CD4-positive, alpha-beta T cell treated with Interferon gamma for 1 hour (primary cell): ENCODE results near the gene KRT33B.
A peak's percentile ranks its signal among the peaks of the same experiment; 100 is the strongest.

Experiments
- DNase-seq: peaks from one replicate; pipeline ENCODE4 v3.0.0-alpha.2; 2020

Gene KRT33B

DNA sequence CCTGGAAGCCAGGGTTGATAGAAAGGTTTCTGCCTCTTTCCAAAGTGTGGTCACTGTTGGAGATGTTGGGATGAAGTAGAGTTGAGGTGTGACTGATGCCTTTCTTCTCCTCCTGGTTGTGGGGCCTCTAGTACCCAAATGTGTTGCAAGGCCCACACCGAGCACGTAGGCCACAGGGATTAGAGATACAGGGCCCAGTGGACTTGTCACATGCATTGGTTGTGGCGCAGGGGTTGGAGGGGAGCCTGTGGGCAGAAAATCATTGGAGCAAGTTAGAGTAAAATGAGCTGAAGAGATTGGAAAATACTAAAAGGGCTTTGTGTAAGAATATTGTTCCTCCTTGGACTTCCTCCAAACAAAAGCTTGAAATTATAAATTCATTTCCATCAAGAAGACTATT is 23.6 kb downstream of the KRT33B start:
- no peak for DNase-seq

DNA sequence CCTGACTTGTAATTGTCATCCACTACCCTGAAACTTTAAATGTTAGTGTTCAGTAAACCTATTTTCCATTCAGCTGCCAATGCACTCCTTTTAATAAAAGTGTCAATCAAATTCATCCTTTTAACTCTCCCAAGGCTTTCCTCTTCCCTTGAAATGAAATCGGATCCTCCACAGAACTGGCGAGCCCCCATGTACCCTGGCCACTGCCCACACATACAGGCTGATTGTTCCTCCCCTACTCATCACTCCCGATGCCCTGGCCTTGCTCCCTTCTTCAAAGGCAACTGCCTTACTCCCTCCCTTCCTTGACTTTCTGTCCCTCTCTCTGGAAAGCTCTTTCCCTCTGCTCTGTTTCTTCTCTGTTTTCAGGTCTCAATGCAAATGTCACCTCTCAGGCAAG is 26.6 kb downstream of the KRT33B start:
- no peak for DNase-seq

DNA sequence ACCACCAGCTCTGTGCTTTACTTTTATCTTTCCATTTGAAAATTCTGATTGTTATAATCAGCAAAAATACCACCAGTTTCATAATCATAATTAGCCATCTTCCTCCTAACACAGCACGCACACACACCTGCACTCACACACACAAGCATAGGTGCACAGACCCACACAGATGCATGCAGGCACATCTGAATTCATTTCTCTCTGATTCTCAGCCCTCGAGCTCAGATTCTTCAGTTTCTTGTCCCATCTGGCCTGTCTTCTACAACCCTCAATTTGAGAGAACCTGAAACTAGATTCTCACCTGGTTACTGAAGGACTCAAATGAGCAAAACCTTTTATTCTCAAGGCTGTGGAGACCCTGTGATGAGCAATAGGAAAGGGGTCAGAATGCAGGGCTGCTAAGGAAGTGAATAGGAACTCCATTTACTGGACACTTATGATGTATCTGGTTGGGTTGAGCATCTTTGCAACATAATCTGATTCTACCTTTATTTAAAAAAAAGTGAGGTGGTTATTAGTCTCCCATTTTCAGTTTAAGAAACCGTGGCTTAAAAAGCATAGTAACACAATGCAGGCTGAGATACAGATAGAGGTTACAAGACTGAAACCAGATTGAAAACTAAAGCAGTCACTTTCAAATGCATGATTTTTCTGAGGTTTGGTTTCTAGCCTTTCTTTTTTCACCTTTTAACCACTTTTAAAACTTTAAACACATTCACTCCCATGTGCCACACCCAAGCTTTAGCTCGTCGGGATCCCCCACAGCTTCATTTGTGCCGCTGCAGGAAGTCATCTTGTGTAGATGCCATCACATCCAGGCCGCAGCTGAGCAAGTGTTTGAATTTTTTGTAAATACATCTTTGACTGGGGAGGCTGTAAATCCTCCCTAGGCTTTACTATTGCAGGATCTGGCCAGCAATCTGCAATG is 28.4 kb downstream of the KRT33B start:
- peak; percentile 42 for DNase-seq

DNA sequence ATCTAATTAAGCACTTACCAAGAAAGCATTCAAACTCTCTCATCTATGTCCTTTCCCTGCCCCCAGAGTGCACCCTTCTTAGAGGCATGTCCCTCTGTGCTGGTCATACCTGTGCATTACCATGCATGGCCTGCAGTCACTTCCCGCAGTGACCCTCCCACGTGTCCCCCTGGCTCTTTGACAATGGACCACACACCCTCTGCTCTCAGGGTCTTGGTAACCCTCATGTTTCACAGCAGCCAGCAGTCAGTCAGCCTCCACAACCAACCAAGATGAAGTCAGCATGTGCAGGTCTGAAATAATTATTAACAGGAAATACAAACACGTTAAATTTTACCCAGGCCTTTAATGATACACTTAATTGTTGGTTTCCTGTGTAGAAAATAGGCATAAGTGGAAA is 29.1 kb downstream of the KRT33B start:
- no peak for DNase-seq

DNA sequence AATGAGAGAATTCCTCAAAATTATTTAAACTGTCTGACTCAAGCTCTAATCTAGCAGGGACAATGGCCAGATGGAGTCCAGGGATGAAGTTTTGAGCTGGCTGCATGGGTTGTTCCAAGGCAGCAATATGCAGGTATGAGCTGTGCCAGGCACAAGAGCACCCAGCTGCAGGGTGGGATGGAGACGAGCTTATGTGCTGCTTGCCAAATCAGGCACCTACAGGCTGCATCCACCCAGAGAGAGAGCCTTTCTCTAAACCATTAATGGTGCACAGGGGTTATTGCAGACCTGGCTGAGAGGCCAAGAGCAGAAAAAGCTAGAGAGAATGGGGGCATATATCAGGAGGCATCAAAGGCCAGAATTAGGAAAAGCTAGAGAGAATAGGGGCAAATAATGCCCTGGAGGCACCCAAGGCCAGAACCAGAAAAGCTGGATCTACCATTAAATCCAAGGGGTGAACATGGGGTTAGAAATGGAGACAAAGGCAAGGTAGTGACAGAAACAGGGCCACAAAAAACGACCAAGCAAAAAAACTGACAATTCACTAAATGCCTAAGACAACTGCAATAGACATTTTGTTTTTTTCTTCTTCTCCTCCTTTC is 29.9 kb downstream of the KRT33B start:
- no peak for DNase-seq

DNA sequence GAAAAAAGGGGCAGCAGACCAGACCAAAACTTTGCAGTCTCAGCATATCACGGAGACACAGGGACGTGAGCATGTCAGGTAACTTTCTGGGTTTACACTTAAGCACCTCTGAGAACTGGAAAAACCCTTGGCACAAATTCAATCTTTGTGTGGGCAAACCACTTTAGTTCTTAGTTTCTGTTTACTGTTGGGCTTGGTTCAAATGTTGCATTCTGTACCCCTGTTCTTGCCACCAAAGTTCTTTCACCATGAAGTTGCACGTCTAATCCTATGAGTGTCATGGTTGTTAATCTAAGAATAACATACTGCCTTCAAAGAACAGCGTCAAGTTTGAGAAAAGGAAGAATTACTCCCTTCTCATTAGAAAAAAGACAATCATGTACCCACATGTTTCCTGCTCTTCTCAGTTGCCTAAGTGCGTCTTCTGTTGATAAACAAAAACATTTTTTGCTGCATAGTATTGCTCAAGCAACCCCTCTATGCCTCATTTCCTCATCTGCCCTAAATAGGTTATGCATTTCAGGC is 30.6 kb downstream of the KRT33B start:
- peak; percentile 37 for DNase-seq

DNA sequence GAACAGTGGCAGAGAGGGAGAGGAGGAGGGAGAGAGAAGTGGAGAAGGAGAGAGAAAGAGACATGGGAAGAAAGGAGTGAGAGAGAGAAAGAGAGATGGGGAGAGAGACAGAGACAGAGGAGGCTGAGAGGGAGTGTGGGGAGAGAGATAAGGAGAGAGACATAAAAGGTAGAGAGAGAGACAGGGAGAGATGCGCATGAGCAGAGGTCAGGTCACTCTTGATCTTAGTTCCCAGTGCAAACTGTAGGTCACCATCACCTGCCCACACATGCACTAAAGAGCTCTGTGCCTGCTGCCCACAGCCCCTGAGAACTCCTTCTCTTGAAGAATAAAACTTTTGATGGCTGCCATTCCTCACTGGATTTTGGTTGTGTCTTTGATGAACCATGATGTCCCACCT is 33.9 kb downstream of the KRT33B start:
- DNase-seq: no peak

DNA sequence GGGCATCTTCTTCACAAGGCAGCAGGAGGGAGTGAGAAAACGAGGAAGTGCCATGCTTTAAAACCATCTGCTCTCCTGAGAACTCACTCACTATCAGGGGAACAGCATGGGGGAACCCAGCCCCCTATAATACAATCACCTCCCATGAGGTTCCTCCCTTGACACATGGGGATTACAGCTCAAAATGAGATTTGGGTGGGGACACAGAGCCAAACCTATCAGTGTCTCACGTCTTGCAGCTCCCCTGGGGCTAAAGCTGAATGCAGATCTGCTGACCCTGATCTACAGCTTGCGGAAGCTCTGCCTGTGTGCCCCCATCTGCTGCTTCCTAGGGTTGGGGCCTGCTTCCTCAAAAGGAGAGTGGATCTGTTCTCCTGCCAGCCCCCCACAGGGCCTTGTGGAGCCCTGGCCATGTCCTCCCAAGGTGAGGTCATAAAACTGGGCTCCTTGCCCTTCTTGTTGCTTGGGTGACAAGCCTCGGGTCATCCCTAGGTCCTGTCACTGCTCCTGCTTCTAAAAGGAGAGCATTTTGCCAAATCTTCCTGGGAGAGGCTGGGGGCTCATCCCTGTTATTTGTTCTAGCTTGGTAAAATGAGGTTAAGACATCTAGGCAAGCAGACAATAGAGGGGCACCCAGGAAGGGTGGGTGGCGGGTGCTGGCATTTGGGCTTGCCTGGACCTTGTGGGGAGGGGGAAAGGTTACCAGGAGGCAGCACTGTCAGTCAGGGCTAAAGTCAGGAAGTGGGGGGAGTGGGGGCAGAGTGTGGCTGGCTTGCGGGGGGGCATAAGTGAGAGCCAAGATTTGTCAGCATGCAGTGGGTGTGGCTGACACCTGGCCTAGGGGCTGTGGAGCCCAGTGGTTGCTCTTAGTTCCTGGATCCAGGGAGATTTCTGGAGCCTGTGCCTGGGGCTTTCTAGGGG is 35.0 kb downstream of the KRT33B start:
- no peak for DNase-seq

DNA sequence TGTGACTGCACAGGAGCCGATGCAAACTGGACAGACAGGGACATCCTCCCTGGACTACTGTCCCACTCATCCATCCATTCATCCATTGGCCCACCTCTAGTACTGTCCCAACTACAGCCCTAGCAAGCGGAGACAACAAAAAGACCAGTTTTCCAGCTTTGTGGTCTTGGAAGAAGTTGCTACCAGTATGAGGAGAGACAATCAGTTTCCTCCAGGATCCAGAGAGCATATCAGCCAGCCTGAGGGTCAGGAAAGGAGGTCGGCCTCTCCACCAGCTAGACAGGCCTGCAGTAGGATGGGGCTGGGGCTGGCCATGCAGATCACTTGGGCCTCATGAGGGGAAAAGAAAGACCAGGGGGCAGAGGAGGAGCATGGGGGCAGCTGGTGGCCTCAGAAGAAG is 35.8 kb downstream of the KRT33B start:
- DNase-seq: no peak

DNA sequence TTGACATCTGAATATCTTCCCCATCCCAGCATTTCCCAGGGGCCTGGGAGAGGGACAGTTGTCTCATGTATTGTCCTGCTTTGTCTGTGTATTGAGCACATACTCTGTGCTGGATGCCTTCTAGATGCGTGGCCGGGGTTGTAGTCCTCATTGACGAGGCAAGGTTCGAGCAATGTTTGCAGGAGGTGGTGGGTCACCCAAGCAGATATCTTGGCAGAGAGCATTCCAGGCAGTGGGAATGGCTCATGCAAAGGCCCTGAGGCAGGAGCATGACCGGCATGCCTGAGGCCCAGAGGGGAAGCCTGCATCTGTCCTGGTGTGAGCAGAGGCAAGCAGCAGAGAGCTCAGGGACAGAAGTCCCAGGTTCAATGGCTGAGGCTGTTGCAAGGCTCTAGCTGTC is 36.5 kb downstream of the KRT33B start:
- DNase-seq: no peak

DNA sequence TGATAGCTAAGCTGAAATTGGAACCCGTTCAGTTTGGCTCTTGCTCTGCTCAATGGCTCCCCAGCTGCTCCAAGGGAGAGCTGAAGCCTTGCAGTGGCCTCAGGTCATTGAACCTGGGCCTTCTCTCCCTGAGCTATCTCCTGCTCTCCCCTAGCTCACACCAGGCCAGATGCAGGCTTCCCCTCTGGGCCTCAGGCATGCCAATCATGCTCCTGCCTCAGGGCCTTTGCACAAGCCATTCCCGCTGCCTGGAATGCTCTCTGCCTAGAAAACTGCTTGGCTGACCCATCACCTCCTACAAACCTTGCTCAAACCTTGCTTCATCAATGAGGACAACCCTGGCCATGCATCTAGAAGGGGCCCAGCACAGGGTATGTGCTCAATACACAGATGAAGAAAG is 37.4 kb downstream of the KRT33B start:
- DNase-seq: no peak

DNA sequence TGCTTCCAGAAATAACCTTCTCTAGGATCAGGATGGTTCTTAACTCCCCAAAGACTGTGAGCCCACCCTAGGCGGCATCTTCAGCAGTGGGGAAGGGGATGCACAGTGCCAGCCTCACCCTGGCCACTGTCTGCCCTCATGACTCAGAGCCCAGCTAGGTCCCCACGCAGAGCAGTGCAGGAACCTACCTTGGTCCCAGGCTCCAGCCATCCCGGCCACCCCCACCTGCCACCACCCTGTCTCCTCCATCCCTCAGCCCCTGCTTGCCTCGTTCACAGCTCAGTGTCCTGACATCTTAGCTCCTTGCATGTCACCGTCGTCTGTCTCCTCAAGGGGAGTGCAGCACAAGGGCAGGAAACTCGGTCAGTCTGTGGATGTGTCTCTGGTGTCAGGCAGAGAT is 38.0 kb downstream of the KRT33B start:
- no peak for DNase-seq

DNA sequence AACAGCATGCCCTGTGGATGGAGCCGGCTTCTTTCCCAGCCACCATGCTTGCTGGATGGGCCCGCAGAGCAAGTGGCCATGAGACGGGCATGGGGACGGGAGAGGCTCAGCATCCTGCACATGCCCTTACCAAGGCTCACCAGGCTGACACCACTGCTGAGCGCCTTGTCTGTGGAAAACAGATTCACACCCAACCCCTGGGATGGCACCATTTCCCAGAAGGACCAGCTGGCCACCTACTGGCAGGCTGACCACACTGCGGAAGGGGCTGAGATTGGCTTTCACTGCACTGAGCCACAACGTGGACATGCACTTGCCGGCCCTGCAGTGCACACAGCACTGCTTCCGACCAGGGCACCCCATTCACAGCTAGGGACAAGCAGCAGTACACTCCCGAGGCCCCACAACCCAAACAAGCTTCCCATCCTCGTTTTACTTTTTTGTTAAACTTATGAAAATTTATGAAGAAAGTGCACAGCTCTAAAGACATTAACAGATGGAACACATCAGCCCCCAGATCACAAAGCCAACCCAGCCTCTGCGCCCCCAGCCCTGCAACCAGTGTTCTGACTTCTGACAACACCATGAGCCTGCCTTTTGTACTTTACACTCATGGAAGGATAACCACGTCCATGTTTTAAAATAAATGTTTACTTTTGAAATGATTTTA is 40.2 kb downstream of the KRT33B start:
- no peak for DNase-seq

DNA sequence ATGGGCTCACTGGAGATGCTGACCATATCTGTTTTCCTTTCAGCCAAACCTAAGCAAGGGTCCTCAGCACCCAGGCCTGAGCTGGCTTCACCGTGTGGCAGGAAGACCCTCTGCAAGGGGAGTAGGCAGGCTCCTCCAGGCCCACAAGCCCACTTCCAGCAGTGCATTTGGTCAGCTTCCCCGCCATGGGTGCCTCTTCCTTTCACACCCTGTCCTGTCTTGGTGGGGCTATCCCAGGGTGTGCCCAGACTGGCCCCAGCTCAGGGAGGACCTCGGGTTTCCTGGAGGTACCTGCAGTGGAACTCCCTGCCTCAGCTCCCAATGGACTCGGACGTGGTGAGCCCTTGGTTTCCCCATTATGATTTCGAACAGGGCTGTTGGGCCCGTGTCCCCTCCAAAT is 41.4 kb downstream of the KRT33B start:
- no peak for DNase-seq

DNA sequence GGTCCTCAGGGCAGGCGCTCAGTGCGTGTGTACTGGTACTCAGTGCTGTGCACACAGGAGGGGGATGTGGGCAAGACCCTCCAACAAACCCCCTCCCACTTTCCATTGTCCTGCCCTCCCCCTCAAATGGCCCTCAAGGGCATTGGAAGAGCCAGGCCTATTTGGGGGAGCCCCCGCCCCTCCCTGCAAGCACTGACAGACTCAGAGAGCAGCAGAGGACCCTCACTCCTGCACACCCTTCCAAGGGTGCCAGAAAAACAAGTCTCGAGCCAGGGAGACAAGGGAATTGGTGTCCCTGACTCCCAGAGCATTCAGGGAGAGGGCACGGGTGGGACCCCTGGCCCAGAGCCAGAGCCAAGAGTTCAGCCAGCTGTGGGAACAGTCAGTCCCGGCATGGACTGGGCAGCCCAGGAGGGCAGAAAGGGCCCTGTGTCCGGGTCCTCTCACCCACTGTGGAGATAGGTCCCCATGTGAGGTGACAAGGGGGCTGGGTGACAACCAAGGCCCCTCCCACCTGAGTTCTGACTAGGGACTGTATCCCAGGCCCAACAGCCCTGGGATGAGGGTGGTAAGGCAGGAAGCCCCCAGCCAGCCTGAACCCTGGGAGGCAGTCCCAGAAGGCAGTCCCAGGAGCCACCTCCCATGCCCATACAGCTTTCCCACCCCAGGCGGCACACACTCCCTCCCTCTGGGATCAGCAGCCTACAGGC is 42.0 kb downstream of the KRT33B start:
- DNase-seq: no peak

DNA sequence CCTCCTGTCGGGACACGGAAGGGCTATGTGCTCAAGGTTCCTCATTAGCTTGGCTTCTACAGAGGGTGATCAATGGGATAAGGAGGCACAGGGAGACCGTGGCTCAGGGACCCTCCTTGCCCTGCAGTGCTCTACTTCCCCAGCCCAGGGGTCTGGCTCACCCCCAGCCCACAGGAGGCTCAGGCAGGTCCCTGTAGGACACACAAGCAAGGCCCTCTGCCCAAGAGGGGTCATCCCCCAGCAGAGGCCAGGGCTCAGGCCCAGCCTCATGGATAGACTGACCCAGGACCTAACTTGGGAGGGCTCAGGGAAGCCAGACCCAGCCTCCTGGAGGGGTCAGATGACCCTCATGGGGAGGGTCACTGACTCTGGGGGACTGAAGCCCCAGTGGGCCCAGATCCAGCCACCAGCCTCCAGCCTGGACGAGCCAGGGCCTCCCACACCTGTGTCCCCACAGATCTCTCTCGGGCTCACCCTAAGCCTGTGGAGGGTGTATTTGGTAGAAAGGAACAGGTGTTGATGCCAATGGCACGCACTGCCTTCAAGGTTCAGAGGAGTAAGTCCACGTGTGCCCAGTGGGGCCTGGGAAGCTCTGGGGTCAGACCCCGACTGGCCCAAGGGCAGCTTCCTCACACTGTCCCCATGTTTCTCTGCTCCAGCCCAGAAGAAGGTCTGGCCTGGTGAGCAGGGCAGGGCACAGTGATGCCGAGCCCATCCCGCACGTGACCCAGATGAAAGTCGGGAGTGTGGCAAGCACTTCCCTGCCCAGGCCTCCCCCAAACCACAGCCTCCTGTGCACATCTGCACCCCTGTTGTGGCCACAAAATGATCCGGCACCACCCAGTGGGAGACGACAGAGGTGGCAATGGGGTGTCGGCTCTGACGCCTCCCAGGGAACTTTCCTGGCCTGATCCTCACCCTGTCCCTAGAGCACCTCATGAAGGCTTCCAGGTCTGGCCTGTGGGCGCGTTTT is 43.2 kb downstream of the KRT33B start:
- no peak for DNase-seq

DNA sequence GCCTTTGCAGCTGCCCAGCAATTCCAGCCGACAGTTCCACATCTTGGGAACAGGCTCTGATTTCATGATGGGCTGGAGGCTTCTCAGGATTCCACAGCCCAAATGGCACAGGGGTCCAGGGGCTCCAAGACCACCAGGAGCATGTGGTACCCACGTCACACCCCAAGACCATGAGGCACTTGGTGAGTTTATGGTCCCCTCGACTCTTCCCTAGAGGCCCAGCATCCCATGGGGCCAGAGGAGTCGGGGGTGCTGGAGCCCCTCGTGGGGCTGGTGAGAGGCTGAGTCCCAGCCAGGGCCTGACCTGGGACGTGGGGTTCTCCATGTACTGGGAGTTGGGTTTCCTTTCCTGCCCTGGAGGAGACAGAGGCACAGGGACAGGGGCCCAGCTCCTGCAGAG is 44.0 kb downstream of the KRT33B start:
- DNase-seq: no peak

DNA sequence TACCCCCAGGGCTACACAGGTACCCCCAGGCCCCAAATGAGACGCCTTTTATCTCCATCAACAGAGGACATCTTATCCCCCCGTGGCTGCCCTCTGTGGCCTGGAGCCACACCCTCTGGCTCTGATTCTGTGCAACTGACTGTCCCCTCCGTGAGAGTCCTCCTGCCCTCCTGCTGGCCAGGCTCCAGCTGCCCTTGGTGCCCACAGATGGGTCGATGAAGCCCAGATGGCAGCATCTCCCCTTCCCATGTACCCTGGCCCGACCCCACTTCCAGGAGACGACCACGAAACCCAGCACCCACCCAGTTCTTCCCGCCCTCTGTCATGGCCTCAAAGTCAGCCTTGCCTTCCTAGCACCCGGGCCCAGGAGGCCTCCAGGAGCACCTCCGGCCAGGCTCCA is 44.5 kb downstream of the KRT33B start:
- DNase-seq: no peak

DNA sequence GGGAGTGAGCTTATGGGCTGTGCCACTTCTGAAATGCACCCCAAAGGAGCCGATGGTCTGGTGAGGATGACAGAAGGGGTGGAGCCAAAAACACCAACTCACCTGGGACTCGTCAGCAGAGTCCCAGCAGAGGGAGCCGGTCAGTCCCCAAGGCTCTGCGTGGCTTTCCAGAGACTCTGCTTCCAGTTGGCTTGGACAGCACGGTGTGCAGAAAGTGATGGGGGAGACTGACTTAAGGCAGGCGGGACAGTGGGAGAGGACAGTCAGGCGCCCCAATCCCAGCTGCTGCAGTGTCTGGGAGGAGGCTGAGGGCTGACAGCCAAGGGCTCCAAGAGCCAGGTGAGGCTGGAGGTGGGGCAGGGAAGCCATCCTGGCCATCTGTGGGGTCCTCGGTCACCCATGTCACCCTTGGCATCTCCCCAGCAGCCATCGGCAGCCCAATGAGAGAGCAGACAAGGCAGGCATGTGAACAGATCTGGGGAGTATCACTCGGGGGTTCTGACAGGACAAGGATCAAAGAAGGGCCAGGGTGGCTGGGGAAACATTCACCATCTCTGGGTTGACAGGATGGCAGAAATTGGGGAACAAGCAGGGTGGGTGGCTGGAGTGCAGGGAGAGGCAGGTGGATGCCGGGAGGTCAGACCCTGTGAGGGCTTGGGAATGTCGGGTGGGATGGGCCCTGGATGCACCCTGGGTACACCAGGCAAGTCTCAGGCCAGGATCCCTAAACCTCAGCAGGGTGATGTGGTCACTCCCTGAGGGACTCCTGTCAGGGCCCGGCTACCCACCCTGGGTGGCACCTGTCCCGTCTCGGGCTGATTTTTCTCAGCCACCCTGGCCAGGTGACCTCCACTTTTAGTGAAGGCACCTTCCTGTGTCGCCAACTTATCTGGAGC is 45.2 kb downstream of the KRT33B start:
- no peak for DNase-seq
